ENCODE data around the gene CNOT10. TPM values are rescaled to one million over a fixed set of nuclear protein-coding genes. Genes with fewer than 3 reads are reported as not detected.
A peak's percentile ranks its signal among the peaks of the same experiment; 100 is the strongest.
"Not testable (repeated sequence)": the region's sequence is repeated elsewhere in the genome, so short reads cannot be mapped to it uniquely, and the experiment has no call there.

CNOT10 gene
- total RNA-seq, 1 experiment from 2014 or later = 20.3 TPM

DNA sequence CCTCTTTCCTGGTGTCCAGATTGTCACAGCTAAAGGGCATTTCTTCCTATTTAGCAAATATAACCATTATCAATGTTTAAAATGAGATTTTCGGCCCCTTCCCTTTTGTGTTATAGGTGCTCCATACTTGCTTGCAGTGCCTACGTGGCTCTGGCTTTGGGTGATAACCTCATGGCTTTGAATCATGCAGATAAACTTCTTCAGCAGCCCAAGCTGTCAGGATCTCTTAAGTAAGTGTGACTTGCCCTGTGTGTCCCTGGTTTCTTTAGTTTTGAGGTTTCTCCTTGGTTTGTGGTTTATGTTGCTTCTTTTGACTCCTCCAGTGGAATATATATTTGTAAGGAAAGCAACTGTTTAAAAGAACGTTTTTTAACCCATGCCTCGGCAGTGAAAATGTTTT lies 74.4 kb downstream of the CNOT10 start:
- DNase-seq (ENCODE audit: low spot score) = no peak

DNA sequence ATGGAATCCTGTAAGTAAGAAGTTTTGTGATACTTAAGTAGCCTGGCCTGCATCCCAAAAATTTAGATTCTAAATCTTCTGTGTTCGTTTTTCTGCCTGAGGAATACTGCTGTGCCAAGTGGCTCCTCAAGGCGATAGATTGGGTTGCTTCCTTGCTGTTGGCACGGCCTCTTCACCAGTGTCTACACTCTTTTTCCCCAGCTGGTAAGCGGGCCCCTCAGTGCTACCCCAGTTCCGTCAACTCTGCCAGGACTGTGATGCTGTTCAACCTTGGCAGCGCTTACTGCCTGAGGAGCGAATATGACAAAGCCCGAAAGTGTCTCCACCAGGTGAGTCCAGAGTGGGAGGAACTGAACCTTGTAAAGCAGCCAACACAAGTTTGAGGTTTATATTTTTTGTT lies 79.5 kb downstream of the CNOT10 start:
- no peak for DNase-seq (ENCODE audit: low spot score)

DNA sequence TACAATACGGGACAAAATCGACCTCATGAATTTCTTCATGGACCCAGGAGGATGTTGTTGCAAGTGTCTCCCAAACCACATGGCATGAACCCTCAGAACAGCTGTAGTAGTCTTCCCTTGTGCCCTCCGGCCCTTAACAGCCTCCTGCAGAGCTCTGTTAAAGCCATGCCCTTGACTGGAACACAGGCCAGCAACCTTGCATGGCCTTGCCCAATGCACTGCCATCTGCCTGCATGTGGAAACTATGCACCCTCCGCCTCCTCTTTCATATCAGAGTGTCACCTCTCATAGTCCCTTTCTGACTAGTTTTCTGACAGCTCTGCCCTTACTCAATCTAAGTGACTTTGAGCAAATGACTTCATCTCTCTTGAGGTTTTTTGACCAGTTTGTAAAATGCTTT lies 93.4 kb downstream of the CNOT10 start:
- no peak for DNase-seq (ENCODE audit: low spot score)

DNA sequence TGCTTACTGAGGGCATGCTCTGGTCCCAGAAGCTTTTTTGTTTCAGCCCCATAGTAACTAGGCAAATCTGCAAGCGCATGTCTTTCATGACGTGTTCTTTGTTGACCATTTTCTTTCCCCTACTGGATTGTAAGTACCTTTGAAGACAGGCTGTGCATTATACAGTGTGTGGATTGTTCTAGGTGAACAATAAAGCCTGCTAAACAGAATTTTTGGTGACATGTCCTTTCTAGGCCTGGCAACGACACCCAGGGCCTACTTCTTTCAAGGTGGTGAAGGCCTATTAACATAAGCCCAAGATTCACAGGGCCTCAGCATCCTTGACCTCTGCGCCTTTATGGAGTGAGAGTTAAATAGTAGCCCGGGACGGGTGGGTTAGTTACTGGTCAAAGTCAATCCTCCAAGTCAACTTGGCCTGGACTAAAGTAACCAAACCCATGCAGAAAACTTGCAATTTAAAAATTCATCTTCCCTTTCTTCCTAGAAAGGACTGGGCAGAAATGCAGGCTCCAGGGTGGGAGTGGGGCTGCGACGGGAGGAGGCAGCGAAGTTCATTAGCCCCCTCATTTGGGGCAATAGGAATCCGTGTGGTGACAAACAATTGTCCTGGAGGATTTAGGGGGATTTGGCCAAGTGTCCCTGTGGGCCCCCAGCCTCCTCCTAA lies 95.2 kb downstream of the CNOT10 start:
- DNase-seq (ENCODE audit: low spot score) = no peak

DNA sequence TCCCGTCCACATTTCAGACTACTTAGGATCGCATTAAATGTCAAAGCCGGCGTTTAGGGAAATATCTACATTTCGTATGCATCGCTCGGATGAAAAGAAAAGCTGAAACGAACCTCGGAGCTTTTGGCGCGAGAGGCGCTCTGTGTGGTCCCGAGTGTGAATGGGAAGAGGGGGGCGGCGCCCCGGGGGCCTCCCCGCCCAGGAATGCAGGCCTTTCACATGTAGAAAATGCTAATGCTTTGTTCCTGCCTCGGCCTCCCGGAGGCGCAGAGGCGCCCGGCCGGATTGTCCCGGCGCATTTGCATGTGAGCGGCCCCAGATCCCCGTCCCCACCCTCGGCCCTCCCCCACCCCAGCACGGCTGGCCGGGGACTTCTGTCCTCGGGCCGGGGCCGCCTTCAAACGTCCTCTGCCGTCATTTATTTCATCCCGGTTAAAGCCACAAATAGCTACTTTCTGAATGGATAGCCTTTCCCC lies 95.8 kb downstream of the CNOT10 start:
- DNase-seq (ENCODE audit: low spot score) = no peak

DNA sequence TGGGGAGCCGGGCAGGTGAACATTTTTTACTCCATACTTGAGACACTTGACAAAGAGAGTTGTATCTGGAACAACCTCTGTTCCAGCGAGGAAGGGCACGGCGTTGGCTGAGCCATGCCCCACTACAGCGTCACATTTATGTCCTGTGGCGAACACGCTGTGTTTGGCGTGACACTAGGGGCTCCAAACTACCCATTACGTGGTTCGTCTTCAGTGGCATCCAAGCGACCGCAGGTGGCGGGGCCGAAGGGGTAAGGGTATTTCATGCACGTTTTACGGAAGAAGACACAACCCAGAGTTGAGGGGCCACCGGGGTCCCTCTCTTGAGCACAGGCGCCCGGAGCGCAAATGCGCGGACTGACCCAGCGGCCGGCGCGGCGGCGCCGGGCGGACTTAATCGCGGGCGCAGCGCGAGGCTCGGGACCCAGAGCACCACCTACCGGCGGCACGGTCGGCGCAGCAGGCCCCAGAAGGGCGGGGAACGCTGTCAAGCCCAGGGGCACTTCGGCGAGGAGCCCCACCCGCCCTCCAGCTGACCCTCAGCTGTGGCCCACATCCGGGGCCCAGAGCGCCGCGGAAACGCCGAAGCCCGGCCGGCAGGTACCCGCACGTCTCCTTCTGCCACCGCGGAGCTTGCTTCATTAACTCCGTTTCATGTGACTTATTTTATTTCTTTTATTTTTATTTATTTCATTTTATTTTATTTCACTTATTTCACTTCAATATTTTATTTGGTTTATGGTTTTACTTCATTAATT lies 96.4 kb downstream of the CNOT10 start:
- peak; percentile 62 for DNase-seq (ENCODE audit: low spot score)

DNA sequence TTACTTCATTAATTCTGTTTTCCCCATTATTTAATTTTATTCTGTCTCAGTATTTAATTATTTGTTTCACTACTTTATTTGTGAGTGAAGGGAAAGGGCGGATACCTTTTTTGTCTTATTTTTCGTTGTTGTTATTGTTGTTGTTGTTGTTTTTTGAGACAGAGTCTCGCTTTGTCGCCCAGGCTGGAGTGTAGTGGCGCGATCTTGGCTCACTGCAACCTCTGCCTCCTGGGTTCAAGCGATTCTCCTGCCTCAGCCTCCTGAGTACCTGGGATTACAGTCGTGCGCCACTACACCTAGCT lies 96.9 kb downstream of the CNOT10 start:
- DNase-seq (ENCODE audit: low spot score) = not testable (repeated sequence)

DNA sequence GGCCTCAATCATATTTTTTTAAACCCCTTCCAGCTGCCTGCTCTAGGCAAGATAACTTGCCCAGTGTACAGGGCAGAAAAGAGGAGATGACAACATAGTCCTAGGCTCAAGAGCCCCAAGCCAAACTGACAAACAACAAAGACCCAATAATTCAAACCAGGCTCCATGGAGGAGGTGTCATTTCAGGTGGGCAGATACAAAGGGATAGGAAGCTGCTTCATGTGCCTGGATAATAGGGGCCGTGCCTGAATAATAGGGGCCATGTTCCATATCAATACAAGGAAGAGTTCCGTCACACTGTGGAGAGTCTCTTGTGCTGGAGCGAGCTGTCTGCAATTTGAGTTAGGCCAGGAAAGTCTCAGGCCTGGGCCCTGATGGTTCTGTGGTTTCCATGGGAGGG lies 97.4 kb downstream of the CNOT10 start:
- no peak for DNase-seq (ENCODE audit: low spot score)

DNA sequence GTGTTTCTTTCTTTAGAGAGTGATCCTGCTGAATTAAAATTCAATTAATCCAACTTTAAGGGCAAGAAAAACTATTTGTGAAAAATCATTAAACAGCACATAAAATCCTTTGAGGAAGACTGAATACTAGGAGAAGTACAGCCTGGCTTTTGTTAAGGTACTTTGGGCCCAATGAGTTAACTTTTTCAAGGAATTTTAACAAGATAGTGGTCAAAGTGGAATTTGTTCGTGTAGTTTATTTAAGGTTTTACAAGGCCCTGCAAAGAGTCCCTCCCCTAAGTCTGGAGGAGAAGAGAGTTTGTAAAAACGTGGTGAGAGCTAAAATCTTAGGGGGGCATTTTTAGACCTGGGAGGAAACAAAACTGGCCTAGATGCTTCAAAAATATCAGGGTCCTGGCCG lies 106.8 kb downstream of the CNOT10 start:
- DNase-seq (ENCODE audit: low spot score) = no peak

DNA sequence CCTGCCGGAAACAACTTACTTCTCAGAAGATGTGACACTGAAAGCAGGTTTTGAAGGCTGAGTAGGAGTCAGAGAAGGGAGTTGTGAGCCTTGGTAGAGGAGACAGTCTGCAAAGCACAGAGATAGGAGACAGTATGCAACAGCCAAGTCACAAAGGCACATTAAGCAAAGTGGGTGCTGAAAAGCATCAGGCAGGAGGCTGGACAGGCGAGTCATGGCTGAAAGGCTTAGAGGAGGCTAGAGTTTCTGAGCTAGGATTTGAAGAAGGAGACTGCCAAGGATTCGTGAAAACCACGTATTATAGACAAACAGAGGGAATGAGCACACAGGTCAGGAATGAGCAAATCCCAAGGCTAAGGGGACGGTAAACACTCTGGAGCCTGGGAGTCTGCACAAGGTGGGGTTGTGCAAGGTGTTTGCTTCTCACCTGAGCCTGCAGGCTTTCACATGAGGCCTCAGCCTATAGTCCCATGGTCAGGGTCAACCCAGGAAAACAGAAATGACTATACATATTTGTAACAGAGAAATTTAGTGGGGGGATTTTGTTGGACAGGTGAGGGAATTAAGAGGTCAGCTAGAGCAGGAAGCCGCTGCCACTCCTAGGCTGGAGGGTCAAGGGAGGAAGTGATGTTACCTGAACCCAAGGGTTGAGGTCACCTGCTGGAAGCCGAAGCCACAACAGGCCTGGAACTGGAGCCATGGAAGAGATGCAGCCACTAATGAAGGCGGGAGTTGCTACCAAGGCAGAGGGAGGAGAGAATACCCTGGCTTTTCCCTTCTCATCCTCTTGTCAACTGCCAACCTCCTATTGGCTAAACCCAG lies 109.7 kb downstream of the CNOT10 start:
- DNase-seq (ENCODE audit: low spot score) = peak; percentile 6

DNA sequence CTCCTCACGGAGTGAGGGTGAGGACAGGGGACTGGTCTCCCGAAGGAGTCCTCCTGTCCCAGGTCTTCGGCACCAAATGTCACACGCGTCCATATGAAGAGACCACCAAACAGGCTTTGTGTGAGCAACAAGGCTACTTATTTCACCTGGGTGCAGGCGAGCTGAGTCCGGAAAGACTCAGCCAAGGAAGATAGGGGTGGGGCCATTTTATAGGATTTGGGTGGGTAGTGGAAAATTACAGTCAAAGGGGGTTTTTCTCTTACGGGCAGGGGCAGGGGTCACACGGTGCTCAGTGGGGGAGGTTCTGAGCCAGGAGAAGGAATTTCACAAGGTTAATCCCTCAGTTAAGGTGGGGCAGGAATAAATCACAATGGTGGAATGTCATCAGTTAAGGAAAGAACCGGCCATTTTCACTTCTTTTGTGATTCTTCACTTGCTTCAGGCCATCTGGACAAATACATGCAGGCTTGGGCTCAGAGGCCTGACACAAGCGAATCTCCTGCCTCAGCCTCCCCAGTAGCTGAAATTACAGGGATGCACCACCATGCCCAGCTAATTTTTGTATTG lies 111.5 kb downstream of the CNOT10 start:
- not testable (repeated sequence) for DNase-seq (ENCODE audit: low spot score)

DNA sequence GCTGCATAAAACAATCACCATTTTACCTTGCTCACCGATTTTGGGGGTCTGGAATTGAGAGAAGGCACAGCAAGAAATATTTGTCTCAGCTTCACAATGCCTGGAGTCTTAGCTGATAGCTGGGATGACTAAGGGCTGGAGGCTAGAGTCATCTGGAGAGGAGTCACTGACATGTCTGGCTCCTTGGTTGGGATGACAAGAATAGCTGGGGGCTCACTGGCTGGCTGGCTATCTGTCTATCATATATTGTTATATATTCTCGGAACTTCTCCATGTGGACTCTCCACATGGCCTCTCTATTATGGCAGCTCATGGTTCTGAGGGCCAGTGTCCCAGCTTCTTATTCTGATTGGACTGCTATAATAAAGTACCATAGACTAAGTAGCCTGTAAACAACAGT lies 112.8 kb downstream of the CNOT10 start:
- DNase-seq (ENCODE audit: low spot score) = no peak

DNA sequence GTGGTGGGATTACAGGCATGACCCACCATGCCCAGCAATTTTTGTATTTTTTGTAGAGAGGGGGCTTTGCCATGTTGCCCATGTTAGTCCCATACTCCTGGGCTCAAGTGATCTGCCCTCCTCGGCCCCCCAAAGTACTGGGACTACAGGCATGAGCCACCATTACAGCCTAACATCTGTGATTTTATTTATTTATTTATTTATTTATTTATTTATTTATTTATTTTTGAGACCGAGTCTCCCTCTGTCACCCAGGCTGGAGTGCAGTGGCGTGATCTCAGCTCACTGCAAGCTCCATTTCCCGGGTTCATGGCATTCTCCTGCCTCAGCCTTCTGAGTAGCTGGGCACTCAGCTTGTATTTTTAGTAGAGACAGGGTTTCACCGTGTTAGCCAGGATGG lies 116.5 kb downstream of the CNOT10 start:
- DNase-seq (ENCODE audit: low spot score) = not testable (repeated sequence)

DNA sequence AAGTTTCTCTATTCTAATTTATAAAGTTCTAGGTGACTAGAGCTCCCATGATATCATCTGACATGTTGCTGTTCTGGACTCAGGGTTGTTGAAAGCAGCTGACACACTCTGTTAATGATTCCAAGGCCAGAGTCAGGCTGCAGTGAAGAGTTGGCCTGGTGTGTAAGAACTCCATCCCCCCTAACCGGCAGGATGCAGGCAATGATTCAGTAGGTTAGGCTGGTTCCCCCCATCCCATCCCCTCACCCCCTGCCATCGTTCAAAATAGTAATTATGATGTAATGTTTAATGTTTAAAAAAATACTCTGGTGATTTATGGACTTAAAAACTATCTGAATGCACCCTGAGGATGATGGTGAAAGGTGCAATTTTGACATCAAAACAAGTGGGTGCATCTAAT lies 128.2 kb downstream of the CNOT10 start:
- DNase-seq (ENCODE audit: low spot score) = no peak

DNA sequence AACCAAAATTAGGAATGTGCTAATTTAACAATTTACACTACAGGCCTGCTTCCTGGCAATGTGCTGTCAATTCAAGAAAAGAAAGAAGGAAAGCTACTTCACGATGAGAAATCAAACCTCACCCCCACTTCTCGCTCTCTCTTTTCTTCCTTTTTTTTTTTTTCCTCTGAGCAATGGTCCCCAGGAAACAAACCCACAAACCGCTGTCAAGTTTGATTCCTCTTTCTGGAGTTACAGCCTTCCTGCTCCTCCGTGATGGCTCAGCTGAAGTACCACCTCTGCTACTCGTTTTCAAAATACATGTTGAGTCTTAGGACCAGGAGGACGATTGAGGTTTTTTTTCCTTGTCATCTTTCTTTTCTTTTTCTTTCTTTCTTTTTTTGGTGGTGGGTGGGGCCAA lies 129.4 kb downstream of the CNOT10 start:
- no peak for DNase-seq (ENCODE audit: low spot score)

DNA sequence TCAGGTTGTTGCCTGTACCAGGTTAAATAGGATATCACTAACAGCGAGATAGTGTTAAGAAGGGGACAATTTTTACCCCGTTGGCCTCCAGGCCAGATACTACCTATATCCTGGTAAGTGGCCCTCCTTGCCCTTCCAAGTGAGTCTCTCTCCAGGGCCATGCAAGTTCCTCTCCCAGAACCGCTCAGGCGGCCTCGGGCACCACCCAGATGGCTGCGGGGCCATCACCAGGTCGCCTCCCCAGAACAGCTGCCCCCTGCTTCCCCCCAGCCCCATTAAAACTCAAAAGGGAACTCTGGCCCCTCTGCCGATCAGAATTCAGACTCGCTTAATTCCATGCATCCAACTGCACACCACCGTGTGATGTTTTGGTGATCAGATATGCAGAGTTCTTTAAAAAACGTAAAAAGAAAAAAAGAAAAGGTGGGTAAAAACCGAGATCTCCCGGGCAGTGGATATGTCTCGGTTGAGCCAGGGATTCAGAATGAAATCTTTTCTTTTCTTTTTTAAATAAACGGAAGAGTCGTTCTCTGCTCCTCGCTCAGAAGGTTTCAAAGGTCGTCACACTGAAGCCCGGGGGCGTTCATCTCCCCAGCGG lies 131.0 kb downstream of the CNOT10 start:
- no peak for DNase-seq (ENCODE audit: low spot score)

DNA sequence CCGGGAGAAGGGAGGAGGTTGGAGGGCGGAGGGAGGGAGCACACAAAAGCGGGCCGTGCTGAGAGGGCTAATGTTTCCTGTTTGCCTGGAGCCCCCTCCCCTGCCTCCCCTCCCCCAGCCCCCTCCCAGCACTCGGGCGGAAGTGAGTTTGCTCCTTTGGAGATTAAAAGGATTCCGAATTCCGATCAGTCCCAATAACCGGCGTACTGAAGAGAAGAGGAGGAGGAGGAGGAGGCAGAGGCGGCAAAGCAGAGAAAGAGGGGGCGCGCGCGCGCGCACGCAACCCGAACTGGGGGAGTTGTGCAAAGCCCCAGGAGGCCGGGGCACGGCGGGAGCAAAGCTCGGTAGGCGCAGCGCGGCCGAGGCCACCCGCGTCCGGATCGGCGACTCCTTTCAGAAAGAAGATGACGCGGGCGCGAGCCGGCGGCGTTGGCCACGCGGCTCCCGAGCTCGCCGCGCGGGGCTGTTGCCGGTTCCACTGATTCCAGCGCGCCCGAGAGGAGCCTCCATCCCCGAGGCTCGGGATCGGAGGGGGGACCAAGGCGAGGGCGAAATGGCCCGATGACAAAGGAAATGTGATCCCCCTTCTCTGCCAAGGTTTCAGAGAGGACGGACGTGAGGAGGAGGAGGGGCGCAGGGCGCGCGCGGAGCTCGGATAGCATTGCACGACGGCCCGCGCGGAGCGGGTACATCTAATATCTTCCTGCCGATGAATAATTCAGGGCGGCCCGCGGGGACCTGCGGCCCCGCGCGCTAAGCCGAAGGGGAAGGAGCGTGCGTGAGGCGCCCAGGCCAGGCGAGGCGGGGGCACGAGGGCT lies 131.7 kb downstream of the CNOT10 start:
- DNase-seq (ENCODE audit: low spot score) = no peak

DNA sequence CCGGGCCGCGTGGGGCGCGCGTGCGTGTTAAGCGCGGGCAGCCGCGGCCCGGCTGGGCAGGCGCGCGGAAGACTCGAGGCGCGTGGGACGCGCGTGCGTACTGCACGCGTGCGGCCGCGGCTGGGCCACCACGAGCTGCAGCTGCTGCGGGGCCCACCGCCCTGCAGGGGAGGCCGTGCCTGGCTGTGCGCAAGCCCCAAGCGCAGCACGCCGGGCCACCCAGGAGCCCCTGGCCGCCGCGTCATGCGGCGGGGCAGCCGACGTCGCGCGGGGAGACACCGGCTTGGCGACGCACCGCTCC lies 132.2 kb downstream of the CNOT10 start:
- no peak for DNase-seq (ENCODE audit: low spot score)

DNA sequence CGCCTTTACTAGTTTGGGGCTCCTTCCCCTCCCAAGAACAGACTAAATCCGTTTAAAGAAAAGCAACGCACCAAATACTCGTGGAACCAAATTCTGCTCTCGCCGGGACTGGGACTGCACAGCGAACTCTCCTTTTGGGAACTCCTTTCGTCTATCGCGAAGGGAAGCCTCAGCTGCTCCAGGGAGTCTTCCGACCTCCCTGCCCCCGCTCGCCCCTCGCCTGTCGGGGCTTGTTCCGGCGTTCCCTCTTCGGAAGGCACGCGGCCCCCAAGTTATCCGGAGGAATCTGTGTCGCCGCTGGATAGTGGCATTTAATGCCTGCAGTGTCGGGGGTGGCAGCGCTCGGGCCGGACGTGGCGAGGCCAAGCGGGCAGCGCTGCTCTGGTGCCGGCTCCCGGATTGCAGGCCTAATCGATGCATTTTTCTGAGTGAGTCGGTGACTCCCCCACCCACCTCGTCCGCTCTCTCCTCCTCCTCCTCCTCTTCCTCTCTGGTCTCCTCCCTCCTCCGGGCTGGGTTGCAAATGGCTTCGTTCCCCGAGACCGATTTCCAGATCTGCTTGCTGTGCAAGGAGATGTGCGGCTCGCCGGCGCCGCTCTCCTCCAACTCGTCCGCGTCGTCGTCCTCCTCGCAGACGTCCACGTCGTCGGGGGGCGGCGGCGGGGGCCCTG lies 132.7 kb downstream of the CNOT10 start, which contains the start of gene TRIM71:
Gene TRIM71, plus strand, starts transcription at position 440 of the 671 bp plus-strand sequence. Its CDS starts 84 bp downstream, at position 524.
- no peak for DNase-seq (ENCODE audit: low spot score)

DNA sequence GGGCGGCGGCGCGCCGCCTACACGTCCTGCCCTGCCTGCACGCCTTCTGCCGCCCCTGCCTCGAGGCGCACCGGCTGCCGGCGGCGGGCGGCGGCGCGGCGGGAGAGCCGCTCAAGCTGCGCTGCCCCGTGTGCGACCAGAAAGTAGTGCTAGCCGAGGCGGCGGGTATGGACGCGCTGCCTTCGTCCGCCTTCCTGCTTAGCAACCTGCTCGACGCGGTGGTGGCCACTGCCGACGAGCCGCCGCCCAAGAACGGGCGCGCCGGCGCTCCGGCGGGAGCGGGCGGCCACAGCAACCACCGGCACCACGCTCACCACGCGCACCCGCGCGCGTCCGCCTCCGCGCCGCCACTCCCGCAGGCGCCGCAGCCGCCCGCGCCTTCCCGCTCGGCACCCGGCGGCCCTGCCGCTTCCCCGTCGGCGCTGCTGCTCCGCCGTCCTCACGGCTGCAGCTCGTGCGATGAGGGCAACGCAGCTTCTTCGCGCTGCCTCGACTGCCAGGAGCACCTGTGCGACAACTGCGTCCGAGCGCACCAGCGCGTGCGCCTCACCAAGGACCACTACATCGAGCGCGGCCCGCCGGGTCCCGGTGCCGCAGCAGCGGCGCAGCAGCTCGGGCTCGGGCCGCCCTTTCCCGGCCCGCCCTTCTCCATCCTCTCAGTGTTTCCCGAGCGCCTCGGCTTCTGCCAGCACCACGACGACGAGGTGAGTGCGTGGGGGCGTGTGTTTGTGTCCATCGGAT lies 133.4 kb downstream of the CNOT10 start:
- no peak for DNase-seq (ENCODE audit: low spot score)

Data from H4 (cell line).